Measurements from ENCODE around the gene VDR.

- no peak for TF ChIP-seq CTCF (IDR thresholded peaks at IDR 0.05)
- TF ChIP-seq EZH2 (IDR thresholded peaks at IDR 0.05) = no peak
- no peak for TF ChIP-seq EZH2phosphoT487 (IDR thresholded peaks at IDR 0.05)
Observed at GRCh38 chr12:47821346-47821706, 83.5 kb downstream of the VDR start.
